DMS 273 (cell line): ENCODE data around the gene GSTA1.
"Not testable (repeated sequence)": the region's sequence is repeated elsewhere in the genome, so short reads cannot be mapped to it uniquely, and the experiment has no call there.

Experiments
- DNase-seq: peaks from one replicate; lab custom pipeline; 2025; ENCODE audit not compliant: unreplicated experiment; lab: John Stamatoyannopoulos, UW

The GSTA1 gene

DNA sequence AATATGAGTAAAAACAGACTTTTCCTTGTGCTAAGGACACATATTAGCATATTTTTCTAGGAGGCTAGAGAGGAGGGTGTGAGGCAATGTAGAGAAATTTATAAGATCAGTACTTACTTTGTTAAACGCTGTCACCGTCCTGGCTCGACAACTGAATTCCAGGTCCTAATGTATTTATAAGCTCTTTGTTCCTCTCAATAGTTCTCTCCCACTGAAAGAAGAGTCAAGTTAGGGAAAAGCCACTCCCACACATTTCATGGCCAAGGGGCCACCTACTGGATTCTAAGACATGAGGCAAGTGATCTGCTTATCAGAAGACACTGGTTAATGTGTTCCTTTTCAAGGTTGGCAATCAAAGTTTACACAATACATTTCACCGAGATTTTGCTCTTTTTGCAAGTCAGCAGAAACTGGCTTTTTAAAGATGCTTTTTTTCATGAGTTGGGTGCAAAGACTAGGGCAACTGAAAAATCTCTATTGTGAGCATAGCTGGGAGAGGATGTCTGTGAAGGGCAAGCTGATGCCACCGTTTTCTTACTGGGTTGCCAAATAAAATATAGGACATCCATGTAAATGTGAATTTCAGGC, at the start of gene GSTA1:
GSTA1 (minus strand) TSS at position 149 of the 588 bp plus-strand sequence. CDS start 4,549 bp downstream, outside the sequence.
- not testable (repeated sequence) for DNase-seq

GRCh38 chr6:52849137-52849536, 45.5 kb upstream of the GSTA1 start:
- no peak for DNase-seq

GRCh38 chr6:52846002-52846401, 42.4 kb upstream of the GSTA1 start:
- no peak for DNase-seq

DNA sequence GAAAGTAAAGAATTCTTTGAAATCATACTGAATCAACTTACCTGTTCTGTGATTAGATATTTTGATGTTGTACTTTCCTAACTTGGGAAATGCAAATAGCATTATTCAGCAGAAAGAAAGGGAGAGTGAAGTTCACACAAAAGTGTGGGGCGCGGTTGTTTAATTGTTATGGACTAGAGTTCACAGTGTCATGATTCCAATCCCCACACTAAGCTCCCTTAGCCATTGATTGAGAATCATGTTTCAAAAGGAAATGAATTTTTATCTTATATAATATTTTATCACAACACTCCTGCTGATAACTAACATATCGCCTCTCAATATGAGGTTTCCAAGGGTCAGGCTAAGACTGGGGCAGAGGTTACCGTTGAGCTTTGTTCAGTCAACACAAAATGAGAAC, 40.0 kb upstream of the GSTA1 start:
- DNase-seq, result no peak

DNA sequence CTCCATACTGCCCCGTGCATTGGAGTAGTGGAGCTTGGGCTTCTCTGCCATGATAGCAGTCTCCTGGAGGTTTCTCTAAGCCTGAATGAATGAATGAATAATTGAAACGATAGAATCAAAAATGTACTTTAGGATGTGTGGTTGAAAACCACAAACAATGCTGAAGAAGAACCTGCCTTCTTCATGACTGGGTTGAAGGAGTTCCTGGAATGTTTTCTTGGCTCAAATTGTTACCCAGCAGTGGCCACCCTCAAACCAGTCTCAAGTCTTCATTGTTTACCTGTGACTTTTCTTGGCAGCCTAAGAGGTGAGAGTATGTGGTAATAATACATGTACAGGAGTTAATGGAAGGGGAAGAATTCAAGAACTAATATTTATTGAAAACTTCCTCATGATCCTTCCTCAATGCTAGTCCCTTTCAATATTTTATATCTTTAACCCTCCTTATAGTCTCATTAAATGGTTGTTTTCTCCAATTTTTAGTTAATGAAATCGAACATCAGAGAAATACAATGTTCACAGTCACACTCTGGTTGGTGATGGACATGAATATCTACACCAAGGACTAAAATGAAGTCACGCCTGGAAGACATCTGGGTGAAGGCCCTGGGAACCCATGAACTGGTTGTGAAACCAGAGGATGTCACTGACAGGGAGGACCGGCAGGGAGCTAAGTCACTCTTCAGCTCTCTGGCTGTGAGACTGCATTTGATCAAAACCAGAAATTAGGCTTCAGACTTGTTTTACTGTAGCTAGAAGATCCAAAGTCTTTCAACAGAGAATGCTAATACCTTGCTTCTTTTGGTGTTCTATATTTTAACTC, 37.4 kb upstream of the GSTA1 start, which contains the start of gene GSTA5:
GSTA5 (minus strand) TSS at position 51 of the 823 bp plus-strand sequence.
- DNase-seq, result no peak

DNA sequence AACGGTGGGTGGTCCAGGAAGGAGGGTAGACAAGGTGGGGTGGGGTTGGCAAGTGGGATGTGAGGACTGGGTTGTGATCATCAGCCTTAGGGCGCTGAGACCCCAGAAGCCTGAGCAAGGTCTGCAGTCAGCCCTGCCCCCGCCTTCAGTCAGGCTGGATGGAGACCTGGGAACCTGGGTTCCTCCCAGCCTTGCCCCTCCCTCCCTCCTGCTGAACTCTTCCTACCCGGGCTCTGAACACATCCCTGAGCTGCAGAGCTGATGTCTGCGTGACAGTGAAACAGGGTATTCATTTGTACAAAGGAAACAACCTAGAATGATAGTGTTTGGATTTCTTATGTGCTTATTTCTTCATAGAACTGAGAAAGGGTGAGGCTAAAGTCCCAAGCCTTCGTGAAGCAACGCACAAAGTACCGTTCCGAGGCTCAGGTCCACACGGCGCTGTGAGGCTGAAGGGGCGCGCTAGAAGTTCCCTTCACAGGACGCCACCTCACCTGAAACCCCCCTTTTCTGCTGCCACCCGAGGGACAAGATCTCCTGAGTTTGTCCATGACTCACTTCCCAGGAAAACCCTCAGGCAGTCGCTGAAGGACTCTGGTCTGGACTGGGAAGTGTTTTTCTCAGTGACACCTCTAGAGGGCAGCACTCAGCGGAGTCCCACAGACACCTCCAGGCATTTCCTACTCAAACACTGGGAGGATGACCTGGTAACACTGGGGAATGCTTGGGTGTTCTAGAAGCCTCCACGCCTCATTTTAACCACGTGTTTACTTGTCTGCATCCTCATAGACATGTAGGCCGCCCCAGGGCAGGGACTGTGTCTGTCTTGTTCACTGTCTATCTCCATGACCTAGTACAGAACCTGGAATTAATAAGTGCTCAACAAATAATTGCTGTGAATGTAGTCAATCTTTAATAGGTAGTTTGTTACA, 35.8 kb upstream of the GSTA1 start:
- peak; percentile 76 for DNase-seq

DNA sequence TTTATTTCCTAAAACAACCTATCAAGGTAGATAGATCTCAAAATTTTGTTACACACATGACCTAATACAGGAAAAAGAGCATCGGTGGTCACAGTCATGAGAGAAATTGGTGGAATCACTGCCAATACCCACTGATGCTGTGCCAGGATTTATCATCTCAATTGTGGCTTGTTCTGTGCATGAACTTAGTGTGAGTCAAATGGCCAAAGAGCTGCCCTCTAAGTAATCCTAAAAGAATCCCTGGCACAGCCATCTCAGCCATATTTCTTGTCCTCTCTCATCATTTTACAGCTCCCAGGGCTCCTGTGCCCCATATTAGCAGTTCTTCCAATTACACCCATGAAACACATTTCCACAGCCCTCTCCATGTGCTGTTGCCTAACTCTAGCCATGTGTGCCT, 30.9 kb upstream of the GSTA1 start:
- no peak for DNase-seq

- DNase-seq, result not testable (repeated sequence)
Measured at GRCh38 chr6:52830869-52831268, 27.3 kb upstream of the GSTA1 start.

DNA sequence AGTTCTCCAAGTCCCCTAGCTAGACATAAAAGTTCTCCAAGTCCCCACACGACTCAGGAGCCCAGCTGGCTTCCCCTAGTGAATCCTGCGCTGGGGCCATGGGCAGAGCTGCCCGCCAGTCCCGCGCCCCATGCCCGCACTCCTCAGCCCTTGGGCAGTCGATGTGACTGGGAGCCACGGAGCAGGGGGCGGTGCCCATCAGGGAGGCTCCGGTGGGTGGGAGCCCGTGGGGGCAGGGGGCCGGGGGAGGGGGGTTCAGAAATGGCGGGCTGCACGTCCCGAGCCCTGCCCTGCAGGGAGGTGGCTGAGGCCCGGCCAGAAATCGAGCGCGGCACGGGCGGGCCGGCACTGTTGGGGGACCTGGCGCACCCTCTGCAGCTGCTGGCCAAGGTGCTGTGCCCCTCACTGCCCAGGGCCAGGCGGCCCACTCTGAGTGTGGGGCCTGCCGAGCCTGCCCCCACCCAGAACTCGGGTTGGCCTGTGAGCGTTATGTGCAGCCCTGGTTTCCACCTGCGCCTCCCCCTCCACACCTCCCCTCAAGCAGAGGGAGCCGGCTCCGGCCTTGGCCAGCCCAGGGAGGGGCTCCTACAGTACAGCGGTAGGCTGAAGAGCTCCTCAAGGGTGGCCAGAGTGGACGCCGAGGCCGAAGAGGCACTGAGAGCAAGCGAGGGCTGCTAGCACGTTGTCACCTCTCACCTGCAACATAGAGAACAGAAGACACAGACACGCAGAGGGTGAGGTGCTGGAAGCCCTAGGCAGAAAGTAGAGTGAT, 25.6 kb upstream of the GSTA1 start:
- DNase-seq, result no peak

DNA sequence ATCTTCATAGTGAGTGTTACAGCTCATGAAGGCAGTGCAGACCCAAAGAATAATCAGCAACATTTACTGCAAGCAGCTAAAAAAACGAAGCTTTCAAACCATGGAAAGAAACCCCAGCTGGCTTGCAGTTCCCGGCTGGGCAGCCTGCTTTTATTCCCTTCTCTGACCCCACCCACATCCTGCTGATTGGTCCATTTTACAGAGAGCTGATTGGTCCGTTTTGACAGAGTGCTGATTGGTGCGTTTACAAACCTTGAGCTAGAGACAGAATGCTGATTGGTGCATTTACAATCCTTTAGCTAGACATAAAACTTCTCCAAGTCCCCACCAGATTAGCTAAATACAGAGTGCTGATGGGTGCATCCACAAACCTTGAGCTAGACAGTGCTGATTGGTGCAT, 25.0 kb upstream of the GSTA1 start:
- not testable (repeated sequence) for DNase-seq

DNA sequence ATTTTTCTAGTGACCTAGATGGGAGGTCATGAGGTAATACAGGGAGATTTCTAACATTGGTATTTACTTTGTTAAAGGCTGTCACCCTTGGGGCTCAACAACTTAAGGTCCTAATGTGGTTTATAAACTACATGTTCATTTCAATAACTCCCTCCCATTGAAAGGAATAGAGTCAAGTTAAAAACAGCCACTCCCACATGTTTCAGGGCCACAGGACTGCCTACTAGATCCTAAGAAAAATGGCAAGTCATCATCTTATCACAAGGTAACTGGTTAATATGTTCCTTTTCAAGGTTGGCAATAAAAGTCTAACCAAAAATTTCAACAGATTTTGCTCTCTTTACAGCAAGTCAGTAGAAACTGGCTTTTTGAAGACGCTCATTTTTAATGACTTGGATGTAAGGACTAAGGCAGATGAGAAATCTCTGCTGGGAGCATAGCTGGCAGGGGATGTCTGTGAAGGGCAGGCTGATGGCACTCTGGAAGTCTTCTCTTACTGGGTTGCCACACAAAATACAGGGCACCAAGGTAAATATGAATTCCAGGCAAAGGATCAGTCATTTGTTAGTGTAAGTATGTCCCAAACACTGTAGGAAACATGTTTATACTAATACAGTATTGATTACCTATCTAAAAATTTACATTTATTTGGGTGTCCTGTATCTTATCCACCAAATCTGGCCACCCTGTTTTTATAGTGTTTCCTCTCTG, 23.6 kb upstream of the GSTA1 start:
- not testable (repeated sequence) for DNase-seq

DNA sequence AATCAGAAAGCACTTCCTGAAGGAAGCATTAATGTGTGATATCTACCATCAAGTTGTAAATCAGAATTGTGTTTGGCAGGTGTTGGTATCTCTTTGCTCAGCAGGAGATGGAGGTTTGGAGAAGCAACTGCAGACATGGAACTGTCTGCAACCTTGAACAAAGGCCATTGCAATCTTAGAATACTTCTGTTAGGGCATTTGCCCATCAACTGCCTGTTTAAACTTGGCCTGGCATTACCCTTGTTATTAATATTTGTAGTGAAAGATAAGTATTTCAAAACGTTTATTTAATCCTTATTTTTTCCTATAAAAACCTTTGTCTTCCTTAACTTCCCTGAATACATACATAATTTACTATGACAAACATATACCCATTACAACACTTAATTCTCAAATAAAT, 22.9 kb upstream of the GSTA1 start:
- DNase-seq, result no peak

DNA sequence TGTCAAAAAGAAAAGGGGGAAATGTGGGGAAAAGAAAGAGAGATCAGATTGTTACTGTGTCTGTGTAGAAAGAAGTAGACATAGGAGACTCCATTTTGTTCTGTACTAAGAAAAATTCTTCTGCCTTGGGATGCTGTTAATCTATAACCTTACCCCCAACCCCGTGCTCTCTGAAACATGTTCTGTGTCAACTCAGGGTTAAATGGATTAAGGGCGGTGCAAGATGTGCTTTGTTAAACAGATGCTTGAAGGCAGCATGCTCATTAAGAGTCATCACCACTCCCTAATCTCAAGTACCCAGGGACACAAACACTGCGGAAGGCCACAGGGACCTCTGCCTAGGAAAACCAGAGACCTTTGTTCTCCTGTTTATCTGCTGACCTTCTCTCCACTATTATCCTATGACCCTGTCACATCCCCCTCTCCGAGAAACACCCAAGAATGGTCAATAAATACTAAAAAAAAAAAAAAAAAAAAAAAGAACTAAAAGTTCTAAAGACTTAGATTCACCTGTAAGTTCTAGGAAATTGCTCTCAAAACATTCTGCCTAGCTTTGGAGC, 22.4 kb upstream of the GSTA1 start:
- not testable (repeated sequence) for DNase-seq

DNA sequence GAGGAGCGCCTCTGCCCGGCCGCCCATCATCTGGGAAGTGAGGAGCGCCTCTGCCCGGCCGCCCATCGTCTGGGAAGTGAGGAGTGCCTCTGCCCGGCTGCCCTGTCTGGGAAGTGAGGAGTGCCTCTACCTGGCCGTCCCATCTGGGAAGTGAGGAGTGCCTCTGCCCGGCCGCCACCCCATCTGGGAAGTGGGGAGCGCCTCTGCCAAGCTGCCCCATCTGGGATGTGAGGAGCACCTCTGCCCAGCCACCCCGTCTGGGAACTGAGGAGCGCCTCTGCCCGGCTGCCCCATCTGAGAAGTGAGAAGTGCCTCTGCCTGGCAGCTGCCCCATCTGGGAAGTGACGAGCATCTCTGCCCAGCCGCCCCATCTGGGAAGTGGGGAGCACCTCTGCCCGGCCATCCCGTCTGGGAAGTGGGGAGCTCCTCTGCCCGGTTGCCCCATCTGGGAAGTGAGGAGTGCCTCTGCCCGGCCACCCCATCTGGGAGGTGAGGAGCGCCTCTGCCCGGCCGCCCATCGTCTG, 21.7 kb upstream of the GSTA1 start:
- DNase-seq, result not testable (repeated sequence)

DNA sequence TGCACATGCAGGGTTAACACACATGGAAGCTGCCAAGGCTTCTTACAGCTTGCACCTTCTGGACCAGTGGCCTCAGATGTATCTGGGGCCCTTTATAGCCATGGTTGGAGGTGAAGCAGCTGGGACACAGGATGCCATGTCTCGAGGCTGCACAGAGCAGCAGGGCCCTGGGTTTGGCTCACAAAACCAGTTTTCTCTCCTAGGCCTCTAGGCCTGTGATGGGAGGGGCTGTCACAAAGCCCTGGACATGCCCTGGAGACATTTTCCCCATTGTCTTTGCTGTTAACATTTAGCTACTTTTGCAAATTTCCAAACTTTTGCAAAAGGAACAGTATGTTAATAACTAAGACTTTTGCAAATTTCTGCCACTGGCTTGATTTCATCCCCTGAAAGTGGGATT, 18.2 kb upstream of the GSTA1 start:
- DNase-seq, result no peak

- DNase-seq, result no peak
Measured at GRCh38 chr6:52820198-52820597, 16.6 kb upstream of the GSTA1 start.

GRCh38 chr6:52815167-52816092, 11.8 kb upstream of the GSTA1 start:
- peak; percentile 71 for DNase-seq

GRCh38 chr6:52814545-52814944, 10.9 kb upstream of the GSTA1 start:
- not testable (repeated sequence) for DNase-seq
